Lower leg skin (tissue), 3 donors: ENCODE measurements around the gene TRIM6.

Experiments
- POLR2A ChIP-seq, 2 donors: fragments of 450-650 bp; IDR thresholded peaks; one replicate each; pipeline ENCODE4 v1.6.1; 2016 to 2017; ENCODE audit warnings: antibody characterized with exemption in 2 of 2, mild to moderate bottlenecking in 1 of 2, moderate library complexity in 1 of 2
- TF ChIP-seq, protein P1 (sequence below), 3 donors: fragments of 450-650 bp; IDR thresholded peaks; one replicate each; pipeline ENCODE4 v1.5.1; 2016; ENCODE audit warnings: antibody characterized with exemption in 3 of 3, mild to moderate bottlenecking in 3 of 3, moderate library complexity in 2 of 3

DNA sequence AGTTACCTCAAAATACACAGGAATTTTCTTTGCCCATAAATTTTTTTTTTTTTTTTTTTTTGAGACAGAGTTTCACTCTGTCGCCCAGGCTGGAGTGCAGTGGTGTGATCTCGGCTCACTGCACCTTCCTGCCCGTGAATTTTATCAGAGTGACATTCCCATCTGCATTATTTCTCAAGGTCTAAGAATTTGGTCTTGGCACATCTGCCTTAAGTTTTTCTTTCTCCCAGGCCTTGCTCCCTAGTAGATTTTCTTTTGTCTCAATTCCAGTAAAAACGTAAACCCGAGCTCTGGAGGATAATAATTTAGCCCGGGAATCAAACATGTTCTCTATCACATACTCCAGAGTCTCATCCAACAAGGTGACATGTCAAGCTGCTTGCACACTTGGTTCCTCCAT is 12.4 kb downstream of the TRIM6 start:
- TF ChIP-seq, protein P1, sequence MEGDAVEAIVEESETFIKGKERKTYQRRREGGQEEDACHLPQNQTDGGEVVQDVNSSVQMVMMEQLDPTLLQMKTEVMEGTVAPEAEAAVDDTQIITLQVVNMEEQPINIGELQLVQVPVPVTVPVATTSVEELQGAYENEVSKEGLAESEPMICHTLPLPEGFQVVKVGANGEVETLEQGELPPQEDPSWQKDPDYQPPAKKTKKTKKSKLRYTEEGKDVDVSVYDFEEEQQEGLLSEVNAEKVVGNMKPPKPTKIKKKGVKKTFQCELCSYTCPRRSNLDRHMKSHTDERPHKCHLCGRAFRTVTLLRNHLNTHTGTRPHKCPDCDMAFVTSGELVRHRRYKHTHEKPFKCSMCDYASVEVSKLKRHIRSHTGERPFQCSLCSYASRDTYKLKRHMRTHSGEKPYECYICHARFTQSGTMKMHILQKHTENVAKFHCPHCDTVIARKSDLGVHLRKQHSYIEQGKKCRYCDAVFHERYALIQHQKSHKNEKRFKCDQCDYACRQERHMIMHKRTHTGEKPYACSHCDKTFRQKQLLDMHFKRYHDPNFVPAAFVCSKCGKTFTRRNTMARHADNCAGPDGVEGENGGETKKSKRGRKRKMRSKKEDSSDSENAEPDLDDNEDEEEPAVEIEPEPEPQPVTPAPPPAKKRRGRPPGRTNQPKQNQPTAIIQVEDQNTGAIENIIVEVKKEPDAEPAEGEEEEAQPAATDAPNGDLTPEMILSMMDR (IDR thresholded peaks at IDR 0.05) = no peak
- no peak for TF ChIP-seq POLR2A (IDR thresholded peaks at IDR 0.05)
